GM12878 (cell line): ENCODE results near the gene LAYN. TPM values are rescaled to one million over a fixed set of nuclear protein-coding genes. Genes with fewer than 3 reads are reported as not detected.

Source experiments
- ATAC-seq: fragments of 200-7000 bp; cut with Tn5 transposase; 3 replicates; pipeline ENCODE4 v1.9.1; 2020; ENCODE audit warnings: mild to moderate bottlenecking, moderate library complexity
- BruUV-seq: library from RNA; stranded (reverse); fragments of 400-500 nt; replicated peaks from 2 replicates; lab custom pipeline; 2021; lab: Mats Ljungman, UMichigan
- CTCF ChIA-PET: fragments of 300-600 bp; sonication (Branson Sonifier 250); formaldehyde crosslinking; extraction: SDS; loops from one replicate; lab custom pipeline; 2021; ENCODE audit warnings: inconsistent platforms; lab: Yijun Ruan, JAX
- POLR2A ChIA-PET: fragments of 350-600 bp; formaldehyde crosslinking; extraction: SDS; loops from one replicate; lab custom pipeline; 2021; ENCODE audit warnings: inconsistent platforms; lab: Charles Lee
- RAD21 ChIA-PET: fragments of 300-600 bp; sonication (Branson Sonifier 250); formaldehyde crosslinking; loops from one replicate; lab custom pipeline; 2023; ENCODE audit warnings: antibody characterized with exemption; ENCODE audit not compliant: unreplicated experiment; lab: Charles Lee
- SMC1A ChIA-PET: fragments of 300-600 bp; sonication (Branson Sonifier 250); formaldehyde crosslinking; loops from one replicate; lab custom pipeline; 2023; ENCODE audit not compliant: unreplicated experiment, uncharacterized antibody; lab: Charles Lee
- DNase-seq: peaks from one replicate; pipeline ENCODE4 v3.0.0-alpha.2; 2011; ENCODE audit warnings: low read depth, low spot score
- FAIRE-seq: peaks from 3 replicates; lab custom pipeline; 2011; peaks lifted over from hg19 to GRCh38; lab: Jason Lieb, UNC
- H2AFZ ChIP-seq: 2 replicates; pipeline ENCODE4 v1.6.0; 2011; ENCODE audit warnings: low read depth, low read length, control low read depth; ENCODE audit not compliant: control insufficient read depth
- H3K27ac ChIP-seq: 2 replicates; pipeline ENCODE4 v1.5.1; 2011; ENCODE audit warnings: control low read depth; ENCODE audit not compliant: control insufficient read depth, insufficient read depth
- H3K27me3 ChIP-seq, 2 experiments: replicated peaks in 1 of 2; 2 replicates each; pipeline versions ENCODE4 v1.6.0 to v1.6.1; 2011; ENCODE audit warnings: low read length in 1 of 2; ENCODE audit not compliant: control insufficient read depth in 2 of 2, insufficient read depth in 2 of 2
- H3K36me3 ChIP-seq, 2 experiments: 2 replicates each; pipeline ENCODE4 v1.5.1; 2011; ENCODE audit warnings: low read length in 1 of 2; ENCODE audit not compliant: control insufficient read depth in 2 of 2, insufficient read depth in 2 of 2
- H3K4me1 ChIP-seq: 2 replicates; pipeline ENCODE4 v1.6.1; 2011; ENCODE audit warnings: mild to moderate bottlenecking, low read length, moderate library complexity, mixed read lengths; ENCODE audit not compliant: control insufficient read depth, insufficient read depth
- H3K4me2 ChIP-seq: 2 replicates; pipeline ENCODE4 v1.6.0; 2011; ENCODE audit warnings: control low read depth; ENCODE audit not compliant: control insufficient read depth, insufficient read depth
- H3K4me3 ChIP-seq: fragments of 200-600 bp; sonication (generic); 2 replicates; pipeline ENCODE4 v1.5.1; 2016
- H3K79me2 ChIP-seq: 2 replicates; pipeline ENCODE4 v1.6.0; 2011; ENCODE audit warnings: low read length; ENCODE audit not compliant: control insufficient read depth, insufficient read depth
- H3K9ac ChIP-seq: 2 replicates; pipeline ENCODE4 v1.8.0; 2011; ENCODE audit warnings: low read length, control low read depth, mixed read lengths; ENCODE audit not compliant: control insufficient read depth, insufficient read depth
- H3K9me3 ChIP-seq: replicated peaks from 3 replicates; pipeline ENCODE4 v1.5.1; 2011; ENCODE audit warnings: mild to moderate bottlenecking, low read length; ENCODE audit not compliant: control insufficient read depth, insufficient read depth
- H4K20me1 ChIP-seq: 2 replicates; pipeline ENCODE4 v1.6.0; 2011; ENCODE audit not compliant: control insufficient read depth, insufficient read depth
- ASH2L ChIP-seq: fragments of 300-600, 200-600 bp; sonication (generic); IDR thresholded peaks from 2 replicates; pipeline ENCODE4 v1.6.1; 2017; ENCODE audit warnings: low read depth, mild to moderate bottlenecking, borderline replicate concordance
- ATF7 ChIP-seq: fragments of 450-650 bp; IDR thresholded peaks from 2 replicates; pipeline ENCODE4 v1.6.1; 2016; ENCODE audit warnings: low read depth, mild to moderate bottlenecking
- BACH1 ChIP-seq: fragments of 450-650 bp; IDR thresholded peaks from 2 replicates; pipeline ENCODE4 v1.6.1; 2017; ENCODE audit warnings: mild to moderate bottlenecking, borderline replicate concordance
- CHD1 ChIP-seq: IDR thresholded peaks from 2 replicates; pipeline ENCODE4 v1.6.1; 2012; ENCODE audit warnings: low read depth, low read length, improper control_type of control experiment
- CHD2 ChIP-seq: IDR thresholded peaks from 2 replicates; pipeline ENCODE4 v1.6.1; 2011; ENCODE audit warnings: low read depth, low read length, improper control_type of control experiment, borderline replicate concordance
- CREB1 ChIP-seq: IDR thresholded peaks from 2 replicates; pipeline ENCODE4 v1.6.1; 2012; ENCODE audit warnings: low read depth, mild to moderate bottlenecking, inconsistent platforms
- E2F4 ChIP-seq: IDR thresholded peaks from 2 replicates; pipeline ENCODE4 v1.6.1; 2012; ENCODE audit warnings: low read depth, low read length, improper control_type of control experiment
- EGR1 ChIP-seq, 2 experiments: IDR thresholded peaks; 1 replicate in 1 of 2; 2 replicates in 1 of 2; pipeline ENCODE4 v1.6.1; 2011 to 2012; ENCODE audit warnings: low read depth in 2 of 2, low read length in 2 of 2, borderline replicate concordance in 1 of 2, mild to moderate bottlenecking in 1 of 2, moderate library complexity in 1 of 2
- HSF1 ChIP-seq: fragments of 150-350 bp; IDR thresholded peaks from 2 replicates; pipeline ENCODE4 v1.6.1; 2014; ENCODE audit warnings: mild to moderate bottlenecking, low read depth, low read length
- LARP7 ChIP-seq: fragments of 450-650 bp; IDR thresholded peaks from 2 replicates; pipeline ENCODE4 v1.6.1; 2017; ENCODE audit warnings: mild to moderate bottlenecking
- MTA3 ChIP-seq: IDR thresholded peaks from 2 replicates; pipeline ENCODE4 v1.6.1; 2012; ENCODE audit warnings: low read length, inconsistent platforms, borderline replicate concordance
- RBBP5 ChIP-seq: fragments of 200-600 bp; sonication (generic); conservative IDR thresholded peaks from 2 replicates; pipeline ENCODE4 v1.6.1; 2016
- SMARCA5 ChIP-seq: fragments of 450-650 bp; IDR thresholded peaks from 2 replicates; pipeline ENCODE4 v1.6.1; 2017; ENCODE audit warnings: mild to moderate bottlenecking
- SREBF1 ChIP-seq: IDR thresholded peaks from 2 replicates; pipeline ENCODE4 v1.6.1; 2012; ENCODE audit warnings: mild to moderate bottlenecking, low read length
- TBL1XR1 ChIP-seq: IDR thresholded peaks from 2 replicates; pipeline ENCODE4 v1.6.1; 2012; ENCODE audit warnings: low read depth, low read length, improper control_type of control experiment
- USF2 ChIP-seq: IDR thresholded peaks from 2 replicates; pipeline ENCODE4 v1.6.1; 2011; ENCODE audit warnings: low read depth, low read length, improper control_type of control experiment, borderline replicate concordance
- WRNIP1 ChIP-seq: IDR thresholded peaks from 2 replicates; pipeline ENCODE4 v1.6.1; 2011; ENCODE audit warnings: low read depth, low read length, improper control_type of control experiment, borderline replicate concordance
- ZBTB40 ChIP-seq: fragments of 450-650 bp; IDR thresholded peaks from 2 replicates; pipeline ENCODE4 v1.6.1; 2016; ENCODE audit warnings: mild to moderate bottlenecking, moderate library complexity, borderline replicate concordance
- ZNF274 ChIP-seq: IDR thresholded peaks from one replicate; pipeline ENCODE4 v1.8.0; 2011; ENCODE audit not compliant: insufficient read length, insufficient read depth
- WGBS: methylation state at CpG from one replicate; pipeline ENCODE4 v1.1.6; 2016; ENCODE audit warnings: low lambda C conversion rate; ENCODE audit not compliant: insufficient replicate concordance, insufficient coverage; ENCODE audit errors: missing lambda C conversion rate; 5-methylcytosine and 5-hydroxymethylcytosine counted together
- in situ Hi-C: fragments of 300-500 bp; cut with MboI; formaldehyde crosslinking; loops from 9 replicates; pipeline ENCODE4 v1.14.3; 2018; ENCODE audit warnings: mixed read lengths
- intact Hi-C: fragments of 100-400 bp; cut with micrococcal nuclease; formaldehyde crosslinking; loops from one replicate; pipeline ENCODE4 v1.14.2; 2022; ENCODE audit not compliant: unreplicated experiment
- polyA plus RNA-seq, 11 experiments: library from polyadenylated mRNA; depleted of rRNA in 4 of 11; unstranded in 6 of 11; stranded (reverse) in 5 of 11; fragments of >200 nt; fragmentation: Nextera tagmentation in 4 of 11; fragmentation: Illumina TruSeq in 1 of 11; extraction: Ambion mirVana in 4 of 11; extraction: Trizol in 1 of 11; gene quantifications; 1 replicate in 1 of 11; 2 replicates in 10 of 11; pipeline versions ENCODE4 v1.2.1 to v1.2.3, GENCODE V29; 2011 to 2016; ENCODE audit warnings: inconsistent platforms in 2 of 11, missing spikeins in 2 of 11, low read depth in 1 of 11
- total RNA-seq, 4 experiments: library from RNA; depleted of rRNA in 3 of 4; stranded (reverse); fragments of >200 nt in 3 of 4; fragmentation: Illumina TruSeq in 1 of 4; extraction: Trizol in 1 of 4; gene quantifications; 2 replicates each; pipeline versions ENCODE4 v1.2.1 to v1.2.3, GENCODE V29; 2013 to 2021

The LAYN gene
- total and polyA plus RNA-seq, 10 of the 15 experiments (the other 5 are each of a cell fraction or from before 2014, with no cell fraction given) = 0.06 to 0.14 (median 0.10) TPM; not detected in 7

- Histone ChIP-seq H3K9ac (no peak overlapping the region), H3K4me1 (no peaks in the 10 kb centered on the region), H3K4me2 (no peak overlapping the region), H3K36me3 (no peaks in the 10 kb centered on the region), H3K27ac (no peak overlapping the region), H4K20me1 (no peaks in the 10 kb centered on the region), H2AFZ (no peak overlapping the region), H3K9me3 (no peaks in the 10 kb centered on the region), H3K79me2 (no peaks in the 10 kb centered on the region), H3K27me3 (no peaks in the 10 kb centered on the region), H3K4me3 (no peak overlapping the region)
- FAIRE-seq (no peak), DNase-seq (no peak), ATAC-seq (no peak)
- ChIA-PET CTCF (interaction anchor here (1.1 kb wide), 1 partner anchor 11 kb away, joined by 5 read pairs; no protein-coding TSS in a partner anchor), RAD21 (no interaction called here), SMC1A (no interaction called here), POLR2A (interaction anchor here (0.6 kb wide), 1 partner anchor 242 kb away, joined by 4 read pairs; no protein-coding TSS in a partner anchor)
- intact Hi-C loops = no loop called here
- WGBS = 90% methylated on average over 2 of the region's 2 CpGs
- in situ Hi-C loops = no loop called here
- no TSS peak for BruUV-seq
- TF ChIP-seq ZBTB40 (no peak), USF2 (no peak), BACH1 (no peak), CHD2 (no peak), EGR1 (IDR thresholded peaks at IDR 0.05; ENCODE audit: borderline replicate concordance in 1 of 2, low read depth in 2 of 2, low read length in 2 of 2) (no peak), CHD1 (no peak), ASH2L (no peak), WRNIP1 (no peak), ZNF274 (no peak), HSF1 (no peak), SMARCA5 (no peak), SREBF1 (no peak), TBL1XR1 (no peak), LARP7 (no peak), CREB1 (no peak), E2F4 (no peak), RBBP5 (no peak), MTA3 (no peak), ATF7 (no peak)
Measured at GRCh38 chr11:111520560-111520959, 20.0 kb upstream of the LAYN start.
